Peyer's patch (tissue), 4 donors: ENCODE results near the gene SLC66A1. TPM values are rescaled to one million over a fixed set of nuclear protein-coding genes. Genes with fewer than 3 reads are reported as not detected.

Source experiments
- DNase-seq, 3 donors: peaks; one replicate each; pipeline ENCODE4 v3.0.0-alpha.2; 2017 to 2019
- H3K27ac ChIP-seq, 4 donors: fragments of 200-600 bp; sonication (generic); one replicate each; pipeline ENCODE4 v1.5.1; 2016 to 2019
- H3K27me3 ChIP-seq, 2 donors: fragments of 200-600 bp; sonication (generic); one replicate each; pipeline ENCODE4 v1.5.1; 2019
- H3K36me3 ChIP-seq, 3 donors: fragments of 200-600 bp; sonication (generic); one replicate each; pipeline ENCODE4 v1.5.1; 2016 to 2019
- H3K4me1 ChIP-seq, 4 donors: fragments of 200-600 bp; sonication (generic); one replicate each; pipeline ENCODE4 v1.5.1; 2016 to 2019
- H3K4me3 ChIP-seq, 4 donors: fragments of 200-600 bp; sonication (generic); 1 replicate in 3 of 4; 2 replicates in 1 of 4; pipeline ENCODE4 v1.5.1; 2016 to 2019; ENCODE audit warnings: mild to moderate bottlenecking in 1 of 4
- H3K9me3 ChIP-seq, 4 donors: fragments of 200-600 bp; sonication (generic); one replicate each; pipeline ENCODE4 v1.5.1; 2016 to 2019; ENCODE audit warnings: mild to moderate bottlenecking in 1 of 4
- POLR2A ChIP-seq, 2 donors: fragments of 450-650 bp; IDR thresholded peaks; one replicate each; pipeline ENCODE4 v1.5.1; 2017; ENCODE audit warnings: antibody characterized with exemption in 2 of 2, mild to moderate bottlenecking in 2 of 2, moderate library complexity in 2 of 2
- total RNA-seq, 4 donors: library from RNA; depleted of rRNA; stranded (reverse); fragments of >200 nt; gene quantifications; one replicate each; pipeline ENCODE4 v1.1.0, GENCODE V29; 2016
- TF ChIP-seq, protein P1 (sequence below), 6 experiments: fragments of 450-650 bp in 4 of 6; fragments of 200-600 bp in 2 of 6; sonication (generic) in 1 of 6; IDR thresholded peaks; one replicate each; pipeline ENCODE4 v1.5.1; 2017 to 2019; ENCODE audit warnings: antibody characterized with exemption in 6 of 6, mild to moderate bottlenecking in 3 of 6, moderate library complexity in 1 of 6

SLC66A1 gene
- total RNA-seq, 4 donors from 2014 or later, result 19.0 to 76.8 (median 45.0) TPM

DNA sequence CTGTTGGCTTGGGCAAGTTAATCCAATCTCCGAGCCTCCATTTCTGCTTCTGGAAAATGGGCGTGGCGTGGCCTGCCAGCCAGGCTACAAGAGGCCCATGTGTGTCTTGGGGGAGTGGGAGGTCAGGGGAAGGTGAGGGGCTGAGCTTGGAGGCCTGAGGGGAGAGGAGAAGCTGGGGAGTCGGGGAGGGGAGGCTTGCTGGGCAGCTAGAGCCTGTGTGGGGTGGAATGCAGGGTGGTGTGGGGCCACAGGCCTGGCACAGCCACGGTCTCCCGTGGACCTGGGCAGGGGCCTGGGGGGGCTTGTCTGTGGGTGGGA is 14.6 kb downstream of the SLC66A1 start:
- no peak for DNase-seq
- TF ChIP-seq, protein P1, sequence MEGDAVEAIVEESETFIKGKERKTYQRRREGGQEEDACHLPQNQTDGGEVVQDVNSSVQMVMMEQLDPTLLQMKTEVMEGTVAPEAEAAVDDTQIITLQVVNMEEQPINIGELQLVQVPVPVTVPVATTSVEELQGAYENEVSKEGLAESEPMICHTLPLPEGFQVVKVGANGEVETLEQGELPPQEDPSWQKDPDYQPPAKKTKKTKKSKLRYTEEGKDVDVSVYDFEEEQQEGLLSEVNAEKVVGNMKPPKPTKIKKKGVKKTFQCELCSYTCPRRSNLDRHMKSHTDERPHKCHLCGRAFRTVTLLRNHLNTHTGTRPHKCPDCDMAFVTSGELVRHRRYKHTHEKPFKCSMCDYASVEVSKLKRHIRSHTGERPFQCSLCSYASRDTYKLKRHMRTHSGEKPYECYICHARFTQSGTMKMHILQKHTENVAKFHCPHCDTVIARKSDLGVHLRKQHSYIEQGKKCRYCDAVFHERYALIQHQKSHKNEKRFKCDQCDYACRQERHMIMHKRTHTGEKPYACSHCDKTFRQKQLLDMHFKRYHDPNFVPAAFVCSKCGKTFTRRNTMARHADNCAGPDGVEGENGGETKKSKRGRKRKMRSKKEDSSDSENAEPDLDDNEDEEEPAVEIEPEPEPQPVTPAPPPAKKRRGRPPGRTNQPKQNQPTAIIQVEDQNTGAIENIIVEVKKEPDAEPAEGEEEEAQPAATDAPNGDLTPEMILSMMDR (IDR thresholded peaks at IDR 0.05), result no peak
- no peak for TF ChIP-seq POLR2A (IDR thresholded peaks at IDR 0.05)
- no peak overlapping the region for H3K4me3 ChIP-seq
- no peaks in the 10 kb centered on the region for H3K9me3 ChIP-seq
- H3K27ac ChIP-seq, result no peak overlapping the region
- H3K4me1 ChIP-seq, result no peaks in the 10 kb centered on the region
- H3K36me3 ChIP-seq, result peaks cover 0 to 64% (median 0%) of the 10 kb centered on the region in 3 donors
- no peaks in the 10 kb centered on the region for H3K27me3 ChIP-seq

DNA sequence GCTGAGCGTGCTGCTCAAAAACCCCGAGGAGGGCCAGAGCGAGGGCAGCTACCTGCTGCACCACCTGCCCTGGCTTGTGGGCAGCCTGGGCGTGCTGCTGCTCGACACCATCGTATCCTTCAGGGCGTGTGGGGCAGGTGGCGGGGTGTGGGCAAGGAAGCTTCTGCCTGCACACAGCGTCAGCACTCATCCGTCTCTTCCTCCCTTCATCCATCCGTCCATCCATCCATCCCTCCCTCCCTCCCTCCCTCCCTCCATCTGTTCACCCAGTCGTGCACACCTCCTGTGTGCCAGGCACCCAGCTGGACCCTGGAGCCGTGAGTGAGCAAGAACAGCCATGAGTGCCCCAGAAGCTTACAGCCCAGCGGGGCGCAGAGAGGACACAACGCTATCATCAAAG is 15.2 kb downstream of the SLC66A1 start:
- peaks cover 0 to 67% (median 0%) of the 10 kb centered on the region in 3 donors for H3K36me3 ChIP-seq

DNA sequence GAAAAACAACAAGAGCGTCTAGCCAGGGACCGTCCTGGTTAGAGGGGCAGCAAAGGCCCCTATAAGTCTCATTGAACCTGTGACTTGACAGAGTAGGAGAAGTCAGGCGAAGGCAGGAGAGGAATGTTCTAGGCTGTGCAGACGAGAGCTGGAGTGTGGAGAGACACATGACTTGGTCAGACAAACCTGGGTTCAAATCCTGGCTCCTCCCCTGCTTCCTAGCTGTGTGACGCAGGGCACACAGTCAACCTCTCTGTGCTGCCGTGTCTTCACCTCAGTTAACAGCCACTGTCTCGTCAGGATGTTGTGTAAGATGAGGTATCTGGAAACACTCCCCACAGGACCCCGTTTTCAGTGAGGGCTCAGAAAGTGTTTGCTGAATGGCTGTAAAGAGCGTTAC is 15.6 kb downstream of the SLC66A1 start:
- H3K36me3 ChIP-seq, result peaks cover 0 to 72% (median 0%) of the 10 kb centered on the region in 3 donors
- no peaks in the 10 kb centered on the region for H3K27me3 ChIP-seq
- H3K27ac ChIP-seq, result no peak overlapping the region
- H3K4me3 ChIP-seq, result no peak overlapping the region
- DNase-seq, result no peak
- TF ChIP-seq, protein P1 (IDR thresholded peaks at IDR 0.05), result no peak
- TF ChIP-seq POLR2A (IDR thresholded peaks at IDR 0.05), result no peak
- H3K4me1 ChIP-seq, result no peaks in the 10 kb centered on the region
- no peaks in the 10 kb centered on the region for H3K9me3 ChIP-seq

More for the DNA sequence above, 15.2 kb downstream of the SLC66A1 start:
- no peaks in the 10 kb centered on the region for H3K27me3 ChIP-seq
- H3K27ac ChIP-seq, result no peak overlapping the region
- no peaks in the 10 kb centered on the region for H3K4me1 ChIP-seq
- H3K9me3 ChIP-seq, result no peaks in the 10 kb centered on the region
- H3K4me3 ChIP-seq, result no peak overlapping the region
- no peak for DNase-seq
- TF ChIP-seq POLR2A (IDR thresholded peaks at IDR 0.05), result no peak
- TF ChIP-seq, protein P1 (IDR thresholded peaks at IDR 0.05), result no peak

DNA sequence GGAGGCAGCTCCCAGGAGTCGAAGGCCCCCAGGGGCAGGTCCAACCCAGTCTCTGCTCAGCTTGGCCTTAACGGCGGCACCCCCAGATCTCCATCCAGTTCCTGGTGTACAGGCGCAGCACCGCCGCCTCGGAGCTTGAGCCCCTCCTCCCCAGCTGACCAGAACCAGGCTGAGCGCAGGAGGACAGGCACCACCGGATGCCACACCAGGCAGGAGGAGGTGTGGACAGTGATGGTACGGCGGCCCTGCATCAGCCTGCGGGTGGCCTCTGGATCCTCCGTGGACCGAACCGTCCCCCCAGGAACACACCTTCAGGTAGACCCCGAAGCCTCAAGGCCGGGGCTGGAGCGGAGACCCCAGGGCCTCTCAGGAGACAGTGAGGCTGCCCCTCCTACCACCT is 16.4 kb downstream of the SLC66A1 start:
- Histone ChIP-seq H3K27me3 (no peaks in the 10 kb centered on the region), H3K36me3 (peaks cover 0 to 73% (median 0%) of the 10 kb centered on the region in 3 donors), H3K4me3 (no peak overlapping the region), H3K9me3 (no peaks in the 10 kb centered on the region), H3K27ac (no peak overlapping the region), H3K4me1 (no peaks in the 10 kb centered on the region)
- TF ChIP-seq, protein P1 (IDR thresholded peaks at IDR 0.05), result no peak
- no peak for TF ChIP-seq POLR2A (IDR thresholded peaks at IDR 0.05)
- DNase-seq, result no peak

DNA sequence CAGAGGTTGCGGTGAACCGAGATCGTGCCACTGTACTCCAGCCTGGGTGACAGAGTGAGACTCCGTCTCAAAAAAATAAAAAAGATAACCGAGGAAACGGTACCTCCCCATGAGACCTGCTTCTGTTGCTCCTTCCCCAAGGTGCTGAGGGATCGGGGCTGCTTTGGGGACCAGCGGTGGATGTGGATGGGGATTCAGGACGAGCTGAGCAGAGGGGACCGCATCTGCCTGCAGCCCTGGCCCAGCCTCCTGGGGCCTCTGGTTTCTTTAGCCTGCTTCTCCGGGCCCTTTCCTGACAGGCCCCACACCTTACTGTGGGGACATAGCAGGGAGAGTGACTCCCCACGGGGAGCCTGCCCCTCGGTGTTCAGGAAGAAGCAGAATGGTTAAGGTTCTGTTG is 17.1 kb downstream of the SLC66A1 start:
- no peaks in the 10 kb centered on the region for H3K4me1 ChIP-seq
- no peaks in the 10 kb centered on the region for H3K9me3 ChIP-seq
- no peak overlapping the region for H3K27ac ChIP-seq
- peaks cover 0 to 66% (median 0%) of the 10 kb centered on the region in 3 donors for H3K36me3 ChIP-seq
- DNase-seq, result no peak
- H3K27me3 ChIP-seq, result no peaks in the 10 kb centered on the region
- H3K4me3 ChIP-seq, result no peak overlapping the region
- TF ChIP-seq, protein P1 (IDR thresholded peaks at IDR 0.05), result no peak
- no peak for TF ChIP-seq POLR2A (IDR thresholded peaks at IDR 0.05)

DNA sequence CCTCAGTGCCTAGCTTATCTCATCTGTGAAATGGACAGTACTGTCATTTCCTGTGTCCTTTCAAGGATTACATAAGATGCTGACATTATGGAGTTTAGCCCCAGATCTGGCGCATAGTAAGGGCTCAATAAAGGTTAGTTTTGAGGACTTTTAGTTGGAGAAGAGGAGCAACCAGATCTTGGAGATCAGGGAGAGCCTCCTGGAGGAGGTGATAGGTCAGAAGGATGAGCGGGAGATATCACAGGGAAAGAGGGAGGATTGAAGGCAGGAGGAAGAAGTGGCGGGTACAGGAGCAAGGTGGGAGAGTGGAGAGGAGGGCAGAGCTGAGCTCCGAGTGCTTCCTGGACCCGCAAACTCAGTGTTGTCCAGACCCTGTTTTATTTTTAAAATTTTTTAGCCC is 17.5 kb downstream of the SLC66A1 start:
- no peak overlapping the region for H3K4me3 ChIP-seq
- TF ChIP-seq, protein P1 (IDR thresholded peaks at IDR 0.05), result no peak
- no peak for TF ChIP-seq POLR2A (IDR thresholded peaks at IDR 0.05)
- no peaks in the 10 kb centered on the region for H3K9me3 ChIP-seq
- H3K36me3 ChIP-seq, result peaks cover 0 to 62% (median 0%) of the 10 kb centered on the region in 3 donors
- no peak overlapping the region for H3K27ac ChIP-seq
- no peaks in the 10 kb centered on the region for H3K4me1 ChIP-seq
- no peaks in the 10 kb centered on the region for H3K27me3 ChIP-seq
- no peak for DNase-seq
